ENCODE data around the gene SH3RF1.
A peak's percentile ranks its signal among the peaks of the same experiment; 100 is the strongest.
"Not testable (repeated sequence)": the region's sequence is repeated elsewhere in the genome, so short reads cannot be mapped to it uniquely, and the experiment has no call there.

The SH3RF1 gene

GRCh38 chr4:169225812-169226211, 44.9 kb downstream of the SH3RF1 start:
- no peak for DNase-seq

- peak; percentile 32 to 81 (median 58) for DNase-seq
Observed at GRCh38 chr4:169225058-169225751, 45.6 kb downstream of the SH3RF1 start.

GRCh38 chr4:169222761-169223160, 48.0 kb downstream of the SH3RF1 start:
- DNase-seq: no peak

GRCh38 chr4:169221662-169222061, 49.1 kb downstream of the SH3RF1 start:
- DNase-seq: no peak

- DNase-seq: no peak
Observed at GRCh38 chr4:169220854-169221411, 49.8 kb downstream of the SH3RF1 start.

GRCh38 chr4:169220447-169220846, 50.3 kb downstream of the SH3RF1 start:
- no peak for DNase-seq

GRCh38 chr4:169219440-169219839, 51.3 kb downstream of the SH3RF1 start:
- DNase-seq: no peak

- no peak for DNase-seq
Observed at GRCh38 chr4:169215656-169216055, 55.1 kb downstream of the SH3RF1 start.

GRCh38 chr4:169212981-169213380, 57.8 kb downstream of the SH3RF1 start:
- no peak for DNase-seq

GRCh38 chr4:169210504-169211118, 60.1 kb downstream of the SH3RF1 start:
- DNase-seq: peak in 3 of 4 experiments; percentile 22 to 48 (median 47)

GRCh38 chr4:169209388-169209883, 61.3 kb downstream of the SH3RF1 start:
- no peak for DNase-seq

GRCh38 chr4:169208516-169208915, 62.2 kb downstream of the SH3RF1 start:
- no peak for DNase-seq

- no peak for DNase-seq
Observed at GRCh38 chr4:169208090-169208455, 62.7 kb downstream of the SH3RF1 start.

- no peak for DNase-seq
Observed at GRCh38 chr4:169207436-169208089, 63.2 kb downstream of the SH3RF1 start.

GRCh38 chr4:169205744-169206080, 65.0 kb downstream of the SH3RF1 start:
- DNase-seq: no peak

GRCh38 chr4:169205075-169205743, 65.5 kb downstream of the SH3RF1 start:
- no peak for DNase-seq

- DNase-seq: no peak
Observed at GRCh38 chr4:169203891-169204290, 66.9 kb downstream of the SH3RF1 start.

GRCh38 chr4:169203278-169203677, 67.5 kb downstream of the SH3RF1 start:
- not testable (repeated sequence) for DNase-seq

- DNase-seq: no peak
Observed at GRCh38 chr4:169202878-169203277, 67.9 kb downstream of the SH3RF1 start.

GRCh38 chr4:169202145-169202699, 68.5 kb downstream of the SH3RF1 start:
- no peak for DNase-seq

GRCh38 chr4:169201222-169202144, 69.3 kb downstream of the SH3RF1 start:
- DNase-seq: no peak
